SK-N-MC (cell line): ENCODE data around the gene PACS1.

Experiments
- EZH2 ChIP-seq: fragments of 200-600 bp; sonication (generic); IDR thresholded peaks from one replicate; pipeline ENCODE4 v1.6.1; 2017; ENCODE audit warnings: antibody characterized with exemption
- POLR2AphosphoS5 ChIP-seq: IDR thresholded peaks from 2 replicates; pipeline ENCODE4 v1.6.1; 2012; ENCODE audit warnings: mild to moderate bottlenecking, low read depth, low read length, borderline replicate concordance

GRCh38 chr11:66064571-66064970 is 5.5 kb upstream of the PACS1 start:
- TF ChIP-seq POLR2AphosphoS5: no peak
- no peak for TF ChIP-seq EZH2
